Skin epidermis (tissue), 12 donors: ENCODE data around the gene PKD2.
A peak's percentile ranks its signal among the peaks of the same experiment; 100 is the strongest.

Experiments
- H3K27ac ChIP-seq, 21 experiments: fragments of 200-600 bp; sonication (generic) in 11 of 21; one replicate each; pipeline ENCODE4 v1.5.0; 2020; ENCODE audit warnings: mild to moderate bottlenecking in 3 of 21, inconsistent platforms in 2 of 21, moderate library complexity in 2 of 21
- H3K4me3 ChIP-seq, 7 experiments: fragments of 200-600 bp; sonication (generic) in 2 of 7; one replicate each; pipeline ENCODE4 v1.5.0; 2020; ENCODE audit warnings: inconsistent platforms in 2 of 7, mild to moderate bottlenecking in 2 of 7, moderate library complexity in 1 of 7

PKD2 gene

GRCh38 chr4:88007304-88008121 lies at the start of gene PKD2:
PKD2 (plus strand) TSS chr4:88007635; CDS start chr4:88007734, 99 bp downstream.
- H3K27ac ChIP-seq, result peak within 1 kb of the TSS in 19 of 21 experiments; percentile 19 to 88 (median 76)
- H3K4me3 ChIP-seq, result peak within 1 kb of the TSS; percentile 70 to 96 (median 85)

- Histone ChIP-seq H3K27ac (no peak overlapping the region), H3K4me3 (no peak overlapping the region)
These were observed 45.4 kb upstream of the PKD2 start for GRCh38 chr4:87961993-87962392.

GRCh38 chr4:87962398-87963146 lies 44.9 kb upstream of the PKD2 start:
- no peak overlapping the region for H3K4me3 ChIP-seq
- H3K27ac ChIP-seq, result no peak overlapping the region

- Histone ChIP-seq H3K4me3 (no peak overlapping the region), H3K27ac (no peak overlapping the region)
These were observed 41.9 kb upstream of the PKD2 start for GRCh38 chr4:87965501-87965975.

GRCh38 chr4:87966095-87966496 lies 41.3 kb upstream of the PKD2 start:
- no peak overlapping the region for H3K4me3 ChIP-seq
- no peak overlapping the region for H3K27ac ChIP-seq

- no peak overlapping the region for H3K27ac ChIP-seq
- H3K4me3 ChIP-seq, result no peak overlapping the region
These were observed 40.2 kb upstream of the PKD2 start for GRCh38 chr4:87967193-87967592.

GRCh38 chr4:87970121-87970520 lies 37.3 kb upstream of the PKD2 start:
- no peak overlapping the region for H3K27ac ChIP-seq
- no peak overlapping the region for H3K4me3 ChIP-seq

- H3K27ac ChIP-seq, result no peak overlapping the region
- H3K4me3 ChIP-seq, result no peak overlapping the region
These were observed 35.6 kb upstream of the PKD2 start for GRCh38 chr4:87971866-87972265.

- no peak overlapping the region for H3K27ac ChIP-seq
- no peak overlapping the region for H3K4me3 ChIP-seq
These were observed 33.9 kb upstream of the PKD2 start for GRCh38 chr4:87973283-87974169.

GRCh38 chr4:87974856-87975462 lies 32.5 kb upstream of the PKD2 start:
- Histone ChIP-seq H3K27ac (no peak overlapping the region), H3K4me3 (no peak overlapping the region)

GRCh38 chr4:87975466-87975865 lies 32.0 kb upstream of the PKD2 start, which contains the start of gene SPP1:
SPP1 (plus strand) TSS chr4:87975714; CDS start chr4:87976896, 1,182 bp downstream.
- no peak within 1 kb of the TSS for H3K4me3 ChIP-seq
- no peak within 1 kb of the TSS for H3K27ac ChIP-seq

- no peak overlapping the region for H3K27ac ChIP-seq
- no peak overlapping the region for H3K4me3 ChIP-seq
These were observed 29.7 kb upstream of the PKD2 start for GRCh38 chr4:87977521-87978278.

GRCh38 chr4:87978681-87979080 lies 28.8 kb upstream of the PKD2 start:
- Histone ChIP-seq H3K4me3 (no peak overlapping the region), H3K27ac (no peak overlapping the region)

- Histone ChIP-seq H3K4me3 (no peak overlapping the region), H3K27ac (no peak overlapping the region)
These were observed 27.6 kb upstream of the PKD2 start for GRCh38 chr4:87979810-87980209.

- no peak overlapping the region for H3K4me3 ChIP-seq
- no peak overlapping the region for H3K27ac ChIP-seq
These were observed 25.9 kb upstream of the PKD2 start for GRCh38 chr4:87981486-87981885.

GRCh38 chr4:87982036-87982435 lies 25.4 kb upstream of the PKD2 start:
- Histone ChIP-seq H3K27ac (no peak overlapping the region), H3K4me3 (no peak overlapping the region)

GRCh38 chr4:87982446-87983010 lies 24.9 kb upstream of the PKD2 start:
- H3K27ac ChIP-seq, result no peak overlapping the region
- no peak overlapping the region for H3K4me3 ChIP-seq

GRCh38 chr4:87983996-87984395 lies 23.4 kb upstream of the PKD2 start:
- H3K4me3 ChIP-seq, result no peak overlapping the region
- H3K27ac ChIP-seq, result no peak overlapping the region
